ENCODE data around the gene CCDC14. TPM values are rescaled to one million over a fixed set of nuclear protein-coding genes. Genes with fewer than 3 reads are reported as not detected.

Gene CCDC14
- 17.1 to 25.6 TPM (median 20.9 TPM) in 5 replicates for total RNA-seq (2022; extraction: Qiagen RNA extraction; ENCODE audit: low read depth)

GRCh38 chr3:123960781-123961507, at the start of gene CCDC14:
CCDC14 (minus strand) TSS chr3:123961229; CDS start chr3:123961173, 56 bp downstream.

GRCh38 chr3:123991730-123992588, 30.9 kb upstream of the CCDC14 start, which contains the start of gene ROPN1:
ROPN1 (minus strand) TSS chr3:123992124; CDS start chr3:123980481, 11,643 bp downstream.

GRCh38 chr3:123884203-123884831, 76.7 kb downstream of the CCDC14 start, which contains the start of gene MYLK:
MYLK (minus strand) TSS chr3:123884332; CDS start chr3:123793841, 90,491 bp downstream.

Other genes with a start within 250 kb of the CCDC14 start
- gene MYLK, start 76.9 kb downstream of the CCDC14 start, total RNA-seq (2022; extraction: Qiagen RNA extraction; ENCODE audit: low read depth) = 11.5 to 20.2 TPM (median 14.1 TPM) in 5 replicates
- not detected in 5 replicates for gene ROPN1, start 30.9 kb upstream of the CCDC14 start, total RNA-seq (2022; extraction: Qiagen RNA extraction; ENCODE audit: low read depth)
- gene KALRN, start 72.1 kb upstream of the CCDC14 start, total RNA-seq (2022; extraction: Qiagen RNA extraction; ENCODE audit: low read depth) = 1.8 to 2.8 TPM (median 2.6 TPM) in 5 replicates

Data from A549 treated with CpdA at 1 μM for 4 hours (cell line).